Activated CD4-positive, alpha-beta T cell treated with anti-CD3 and anti-CD28 coated beads, Interleukin-2, amount 50 U/mL, for 24 hours (primary cell): ENCODE results near the gene HNRNPUL2.

Source experiments
- DNase-seq, 2 donors: peaks; one replicate each; pipeline ENCODE4 v3.0.0-alpha.2; 2020; ENCODE audit warnings: low read depth in 1 of 2, low spot score in 1 of 2

Gene HNRNPUL2

DNA sequence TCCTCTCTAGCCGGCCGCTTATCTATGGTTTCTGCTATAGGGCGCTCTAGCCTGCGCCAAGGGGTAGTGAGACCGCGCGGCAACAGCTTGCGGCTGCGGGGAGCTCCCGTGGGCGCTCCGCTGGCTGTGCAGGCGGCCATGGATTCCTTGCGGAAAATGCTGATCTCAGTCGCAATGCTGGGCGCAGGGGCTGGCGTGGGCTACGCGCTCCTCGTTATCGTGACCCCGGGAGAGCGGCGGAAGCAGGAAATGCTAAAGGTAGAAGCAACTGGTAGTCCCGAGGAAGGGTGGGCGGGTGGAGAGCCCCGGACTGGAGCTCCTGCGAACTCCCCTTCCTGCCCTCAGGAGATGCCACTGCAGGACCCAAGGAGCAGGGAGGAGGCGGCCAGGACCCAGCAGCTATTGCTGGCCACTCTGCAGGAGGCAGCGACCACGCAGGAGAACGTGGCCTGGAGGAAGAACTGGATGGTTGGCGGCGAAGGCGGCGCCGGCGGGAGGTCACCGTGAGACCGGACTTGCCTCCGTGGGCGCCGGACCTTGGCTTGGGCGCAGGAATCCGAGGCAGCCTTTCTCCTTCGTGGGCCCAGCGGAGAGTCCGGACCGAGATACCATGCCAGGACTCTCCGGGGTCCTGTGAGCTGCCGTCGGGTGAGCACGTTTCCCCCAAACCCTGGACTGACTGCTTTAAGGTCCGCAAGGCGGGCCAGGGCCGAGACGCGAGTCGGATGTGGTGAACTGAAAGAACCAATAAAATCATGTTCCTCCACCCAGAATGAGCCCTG lies 55.5 kb downstream of the HNRNPUL2 start, which contains the start of the genes LBHD1 and UQCC3:
LBHD1 (minus strand) TSS at position 660 of the 782 bp plus-strand sequence. CDS start 2,236 bp downstream, outside the sequence.
UQCC3 (plus strand) TSS at position 66 of the 782 bp plus-strand sequence; CDS start at position 139, 73 bp downstream.
- DNase-seq = peak; percentile 56 to 70

DNA sequence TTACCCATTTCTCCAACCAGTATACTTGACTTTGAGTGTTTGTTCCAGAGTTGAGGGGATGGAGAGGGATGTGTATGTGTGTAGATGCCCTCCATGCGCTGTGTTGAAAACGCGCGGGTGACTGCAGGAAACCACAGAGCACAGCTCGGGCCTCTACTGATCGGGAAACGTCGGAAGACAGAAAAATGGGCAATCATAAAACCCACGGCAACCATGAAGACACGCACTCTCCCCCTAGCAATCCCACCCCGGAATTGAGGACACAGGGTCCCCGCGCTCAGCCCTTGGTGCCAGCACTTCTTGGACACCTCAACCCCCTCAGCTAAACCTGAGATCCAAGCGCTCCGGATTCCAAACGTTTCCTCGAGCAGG lies 56.0 kb downstream of the HNRNPUL2 start:
- no peak for DNase-seq

DNA sequence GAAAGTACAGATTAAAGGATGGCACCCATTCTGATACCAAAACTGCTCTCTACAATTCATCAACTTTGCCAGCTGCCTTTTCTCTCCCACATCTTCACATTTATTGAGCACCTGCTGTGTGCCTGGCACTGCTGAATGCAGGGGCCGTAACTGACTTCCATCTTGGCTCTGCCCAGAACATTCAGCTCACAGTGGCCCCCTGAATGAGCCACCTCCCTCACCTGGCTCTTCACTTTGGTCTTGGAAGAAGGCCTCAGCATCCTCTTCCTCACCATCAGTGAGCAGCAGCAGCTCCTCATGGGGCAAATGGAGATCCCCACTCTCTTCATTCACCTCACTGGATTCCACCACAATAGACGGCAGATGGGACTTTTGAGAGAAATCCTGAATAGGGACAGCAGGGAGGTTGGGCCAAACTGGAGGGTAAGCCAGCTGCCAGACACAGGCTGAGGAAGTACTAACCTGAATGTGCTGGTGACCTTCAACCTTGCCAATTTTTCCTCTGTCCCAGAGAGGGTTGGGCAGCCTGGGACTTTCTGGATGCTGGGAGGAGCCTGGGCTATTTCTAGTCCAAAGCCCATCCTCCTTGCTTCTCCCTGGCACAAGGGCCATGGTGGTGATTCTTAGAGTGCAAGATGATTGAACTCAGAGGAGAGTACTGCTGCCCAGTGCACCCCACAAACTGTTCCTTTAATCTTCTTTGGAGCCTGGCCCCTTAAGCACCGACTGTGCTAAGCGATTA lies 57.7 kb downstream of the HNRNPUL2 start:
- DNase-seq = no peak

DNA sequence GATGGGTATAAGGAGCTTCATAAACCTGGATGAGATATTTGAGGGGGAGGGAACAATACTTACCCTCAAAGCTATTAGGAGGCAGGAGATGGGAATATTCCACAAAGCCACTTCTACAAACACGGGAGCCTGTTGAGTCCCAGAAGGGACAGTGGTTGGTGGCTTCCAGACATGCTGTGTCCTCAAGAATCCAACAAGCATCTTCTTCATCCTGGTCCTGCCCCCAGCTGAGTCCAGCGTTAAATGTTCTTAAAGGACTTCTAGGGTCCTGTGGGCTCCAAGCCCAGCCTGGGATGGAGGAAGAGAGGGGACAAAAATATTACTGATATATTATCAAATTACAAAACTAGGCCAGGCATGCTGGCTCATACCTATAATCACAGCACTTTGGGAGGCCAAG lies 59.8 kb downstream of the HNRNPUL2 start:
- no peak for DNase-seq

DNA sequence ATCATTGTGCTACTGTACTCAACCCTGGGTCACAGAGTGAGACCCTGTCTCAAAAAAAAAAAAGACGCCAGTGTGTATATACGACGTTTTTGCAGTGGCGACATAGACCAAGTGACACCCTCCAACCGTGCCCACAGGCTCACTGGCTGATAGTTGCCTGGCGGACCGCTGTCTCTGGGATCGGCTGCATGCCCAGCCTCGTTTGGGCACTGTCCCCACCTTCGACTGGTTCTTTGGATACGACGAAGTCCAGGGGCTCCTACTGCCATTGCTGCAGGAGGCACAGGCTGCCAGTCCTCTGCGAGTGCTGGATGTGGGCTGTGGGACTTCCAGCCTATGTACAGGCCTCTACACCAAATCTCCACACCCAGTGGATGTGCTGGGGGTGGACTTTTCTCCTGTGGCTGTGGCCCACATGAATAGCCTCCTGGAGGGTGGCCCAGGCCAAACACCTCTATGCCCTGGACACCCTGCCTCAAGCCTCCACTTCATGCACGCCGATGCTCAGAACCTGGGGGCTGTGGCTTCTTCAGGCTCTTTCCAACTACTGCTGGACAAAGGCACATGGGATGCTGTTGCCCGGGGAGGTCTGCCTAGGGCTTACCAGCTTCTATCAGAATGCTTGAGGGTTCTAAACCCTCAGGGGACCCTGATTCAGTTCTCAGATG lies 60.9 kb downstream of the HNRNPUL2 start:
- no peak for DNase-seq

DNA sequence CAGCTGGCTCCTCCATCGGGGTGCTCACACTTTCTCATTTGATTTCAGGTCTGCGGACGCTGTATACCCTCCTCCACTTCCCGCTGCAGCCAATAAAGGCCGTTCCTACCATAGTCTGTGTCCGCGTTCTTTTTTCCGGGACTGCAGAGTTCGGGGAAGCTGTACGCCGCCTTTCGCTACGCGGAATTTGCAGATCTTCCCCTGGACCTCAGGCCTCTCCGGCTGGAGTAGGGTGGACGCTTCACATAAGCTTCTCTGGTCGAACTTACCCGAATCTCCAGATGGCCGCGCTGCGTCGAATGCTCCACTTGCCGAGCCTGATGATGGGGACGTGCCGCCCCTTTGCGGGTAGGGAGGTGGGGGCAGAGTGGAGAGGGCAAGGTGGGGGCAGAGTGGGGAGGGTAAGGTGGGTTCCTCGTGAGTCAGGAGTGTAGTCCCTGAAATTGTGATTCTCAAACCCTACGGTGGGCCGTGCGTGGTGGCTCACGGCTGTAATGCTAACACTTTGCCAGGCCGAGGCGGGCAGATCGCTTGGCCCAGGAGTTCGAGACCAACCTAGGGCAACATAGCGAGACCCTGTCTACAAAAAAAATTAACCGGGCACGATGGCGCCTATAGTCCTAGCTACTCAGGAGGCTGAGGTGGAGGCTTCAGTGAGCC lies 61.5 kb downstream of the HNRNPUL2 start:
- peak; percentile 45 to 49 for DNase-seq

DNA sequence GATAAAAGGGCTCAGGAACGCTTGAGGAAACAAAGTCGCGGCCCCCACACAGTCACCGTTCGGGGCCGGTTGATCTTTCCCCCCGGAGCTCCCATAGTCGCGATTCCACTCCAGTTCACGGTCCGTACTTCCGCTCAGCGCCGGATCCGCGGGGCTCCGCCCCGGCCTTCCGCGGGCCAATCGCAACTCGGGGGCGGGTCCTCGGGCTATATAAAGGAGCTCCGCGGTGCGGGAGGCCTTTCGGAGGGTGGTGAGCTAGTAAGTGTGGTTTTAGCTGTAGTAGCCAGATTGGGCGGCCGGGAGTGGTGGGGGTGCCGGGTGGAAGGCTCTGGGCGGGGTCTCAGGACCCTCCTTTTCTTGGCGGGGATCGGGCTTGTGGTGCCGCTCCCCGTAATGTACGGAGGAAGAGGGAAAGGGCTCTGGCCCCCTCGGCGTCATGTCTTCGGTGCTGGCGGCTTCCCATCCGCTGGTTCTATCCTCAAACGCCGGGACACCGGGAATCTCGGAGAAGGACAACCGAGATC lies 62.1 kb downstream of the HNRNPUL2 start, which contains the start of the genes C11orf98 and CSKMT:
C11orf98 (minus strand) TSS at position 136 of the 524 bp plus-strand sequence; CDS start at position 95, 41 bp downstream.
CSKMT (plus strand) TSS at position 238 of the 524 bp plus-strand sequence. CDS start 568 bp downstream, outside the sequence.
- peak; percentile 96 to 97 for DNase-seq

DNA sequence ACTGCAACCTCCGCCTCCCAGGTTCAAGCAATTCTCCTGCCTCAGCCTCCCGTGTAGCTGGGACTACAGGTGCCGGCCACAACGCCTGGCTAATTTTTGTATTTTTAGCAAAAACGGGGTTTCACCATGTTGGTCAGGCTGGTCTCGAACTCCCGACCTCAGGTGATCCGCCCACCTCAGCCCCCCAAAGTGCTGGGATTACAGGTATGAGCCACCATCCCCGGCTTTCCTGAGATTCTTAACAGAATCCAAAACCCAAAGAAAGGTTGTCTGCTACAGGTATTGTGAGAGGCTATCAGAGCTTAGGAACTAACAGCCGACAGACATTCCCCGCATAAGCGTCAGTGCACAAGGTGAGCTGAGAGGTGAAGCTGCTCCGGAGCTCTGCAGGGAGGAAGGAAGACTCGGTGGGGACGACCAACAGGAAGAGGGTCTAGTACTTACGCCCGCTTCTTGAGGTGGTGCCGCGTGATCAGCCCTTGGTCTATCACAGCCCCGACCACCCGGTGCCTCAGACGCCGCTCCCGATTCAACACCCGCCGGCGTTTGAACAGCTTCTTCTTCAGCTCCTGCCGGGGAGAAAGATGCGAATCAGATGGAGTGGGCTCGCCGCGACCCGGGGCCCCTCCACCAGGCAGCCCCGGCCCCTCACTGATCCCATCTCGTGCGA lies 62.7 kb downstream of the HNRNPUL2 start:
- DNase-seq = no peak
